A673 (cell line): ENCODE data around the gene TNMD. TPM values are rescaled to one million over a fixed set of nuclear protein-coding genes. Genes with fewer than 3 reads are reported as not detected.

Experiments used
- BruUV-seq: library from RNA; stranded (reverse); fragments of 400-500 nt; replicated peaks from 2 replicates; lab custom pipeline; 2021; lab: Mats Ljungman, UMichigan
- CTCF ChIA-PET: fragments of 300-600 bp; sonication (Branson Sonifier 250); formaldehyde crosslinking; loops from one replicate; lab custom pipeline; 2022; ENCODE audit warnings: antibody characterized with exemption; lab: Charles Lee
- POLR2A ChIA-PET: fragments of 300-600 bp; sonication (Branson Sonifier 250); formaldehyde crosslinking; loops from one replicate; lab custom pipeline; 2022; ENCODE audit warnings: antibody characterized with exemption; ENCODE audit not compliant: low non-redundant PET; lab: Charles Lee
- DNase-seq: peaks from one replicate; pipeline ENCODE4 v3.0.0-alpha.2; 2015; ENCODE audit warnings: low spot score
- H3K27ac ChIP-seq: fragments of 200-600 bp; sonication (generic); 2 replicates; pipeline ENCODE4 v1.5.1; 2016; ENCODE audit warnings: mixed run types, low read depth, mild to moderate bottlenecking, mixed read lengths, antibody characterized with exemption, low read length; ENCODE audit not compliant: poor library complexity, severe bottlenecking
- H3K27me3 ChIP-seq: fragments of 200-600 bp; sonication (generic); replicated peaks from 2 replicates; pipeline ENCODE4 v1.6.1; 2017; ENCODE audit warnings: mixed run types, low read depth, mild to moderate bottlenecking, mixed read lengths, antibody characterized with exemption, low read length; ENCODE audit not compliant: insufficient read depth, poor library complexity
- H3K36me3 ChIP-seq: fragments of 200-600 bp; sonication (generic); 2 replicates; pipeline ENCODE4 v1.6.1; 2016; ENCODE audit warnings: mixed run types, mild to moderate bottlenecking, mixed read lengths, antibody characterized with exemption, low read length; ENCODE audit not compliant: insufficient read depth, poor library complexity, severe bottlenecking
- H3K4me1 ChIP-seq: fragments of 200-600 bp; sonication (generic); 2 replicates; pipeline ENCODE4 v1.6.1; 2017; ENCODE audit warnings: mixed run types, mild to moderate bottlenecking, mixed read lengths, antibody characterized with exemption, low read length; ENCODE audit not compliant: insufficient read depth, poor library complexity, severe bottlenecking
- H3K4me3 ChIP-seq: fragments of 200-600 bp; sonication (generic); 2 replicates; pipeline ENCODE4 v1.5.1; 2016; ENCODE audit warnings: low read depth, mixed run types, mild to moderate bottlenecking, mixed read lengths, low read length; ENCODE audit not compliant: poor library complexity, severe bottlenecking
- H3K9me3 ChIP-seq: fragments of 200-600 bp; sonication (generic); 2 replicates; pipeline ENCODE4 v1.6.1; 2016; ENCODE audit warnings: mixed run types, low read depth, mild to moderate bottlenecking, mixed read lengths, antibody characterized with exemption, low read length; ENCODE audit not compliant: poor library complexity, severe bottlenecking
- EZH2 ChIP-seq: fragments of 200-600 bp; sonication (generic); IDR thresholded peaks from 2 replicates; pipeline ENCODE4 v1.6.1; 2017; ENCODE audit warnings: borderline replicate concordance, low read depth, mild to moderate bottlenecking, mixed read lengths, antibody characterized with exemption, low read length; ENCODE audit not compliant: poor library complexity, severe bottlenecking
- intact Hi-C: fragments of 100-400 bp; cut with micrococcal nuclease; formaldehyde crosslinking; loops from one replicate; pipeline ENCODE4 v1.10.0; 2022; ENCODE audit not compliant: unreplicated experiment
- total RNA-seq: library from RNA; stranded (reverse); gene quantifications from 2 replicates; pipeline ENCODE4 v1.2.3, GENCODE V29; 2021
- TF ChIP-seq, protein P1 (sequence below): fragments of 300-800, 200-600 bp; sonication (generic); conservative IDR thresholded peaks from 2 replicates; pipeline ENCODE4 v1.5.1; 2017; ENCODE audit warnings: low read depth, mild to moderate bottlenecking, antibody characterized with exemption, low read length, moderate library complexity, mixed read lengths

TNMD gene
- total RNA-seq, 1 experiment from 2014 or later: not detected

DNA sequence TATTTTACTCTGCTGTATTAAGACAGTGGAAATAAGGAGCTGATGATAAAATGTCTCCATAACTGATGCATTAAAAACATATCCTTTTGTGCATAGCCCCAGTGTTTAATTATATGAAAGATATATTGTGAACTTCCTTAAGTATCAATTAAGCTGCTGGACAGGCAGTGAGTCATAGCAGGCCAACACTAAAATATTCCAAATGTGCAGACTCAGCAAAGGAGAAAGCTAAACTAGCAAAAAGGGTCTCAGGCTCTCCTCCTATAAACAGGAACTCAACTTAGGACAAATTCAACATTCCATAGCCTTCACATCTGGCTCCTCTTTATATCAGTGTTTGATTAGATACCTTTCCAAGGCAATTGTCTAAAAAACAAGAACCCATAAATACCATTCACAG, 15.6 kb downstream of the TNMD start:
- Histone ChIP-seq H3K9me3 (no peaks in the 10 kb centered on the region), H3K27me3 (peaks cover 4% of the 10 kb centered on the region), H3K4me3 (no peak overlapping the region), H3K27ac (no peak overlapping the region), H3K36me3 (no peaks in the 10 kb centered on the region), H3K4me1 (no peaks in the 10 kb centered on the region)
- POLR2A ChIA-PET: no interaction called here
- DNase-seq: no peak
- no peak for TF ChIP-seq EZH2
- TF ChIP-seq, protein P1, sequence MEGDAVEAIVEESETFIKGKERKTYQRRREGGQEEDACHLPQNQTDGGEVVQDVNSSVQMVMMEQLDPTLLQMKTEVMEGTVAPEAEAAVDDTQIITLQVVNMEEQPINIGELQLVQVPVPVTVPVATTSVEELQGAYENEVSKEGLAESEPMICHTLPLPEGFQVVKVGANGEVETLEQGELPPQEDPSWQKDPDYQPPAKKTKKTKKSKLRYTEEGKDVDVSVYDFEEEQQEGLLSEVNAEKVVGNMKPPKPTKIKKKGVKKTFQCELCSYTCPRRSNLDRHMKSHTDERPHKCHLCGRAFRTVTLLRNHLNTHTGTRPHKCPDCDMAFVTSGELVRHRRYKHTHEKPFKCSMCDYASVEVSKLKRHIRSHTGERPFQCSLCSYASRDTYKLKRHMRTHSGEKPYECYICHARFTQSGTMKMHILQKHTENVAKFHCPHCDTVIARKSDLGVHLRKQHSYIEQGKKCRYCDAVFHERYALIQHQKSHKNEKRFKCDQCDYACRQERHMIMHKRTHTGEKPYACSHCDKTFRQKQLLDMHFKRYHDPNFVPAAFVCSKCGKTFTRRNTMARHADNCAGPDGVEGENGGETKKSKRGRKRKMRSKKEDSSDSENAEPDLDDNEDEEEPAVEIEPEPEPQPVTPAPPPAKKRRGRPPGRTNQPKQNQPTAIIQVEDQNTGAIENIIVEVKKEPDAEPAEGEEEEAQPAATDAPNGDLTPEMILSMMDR: no peak
- no TSS peak for BruUV-seq
- intact Hi-C loops: no loop called here
- CTCF ChIA-PET: no interaction called here

DNA sequence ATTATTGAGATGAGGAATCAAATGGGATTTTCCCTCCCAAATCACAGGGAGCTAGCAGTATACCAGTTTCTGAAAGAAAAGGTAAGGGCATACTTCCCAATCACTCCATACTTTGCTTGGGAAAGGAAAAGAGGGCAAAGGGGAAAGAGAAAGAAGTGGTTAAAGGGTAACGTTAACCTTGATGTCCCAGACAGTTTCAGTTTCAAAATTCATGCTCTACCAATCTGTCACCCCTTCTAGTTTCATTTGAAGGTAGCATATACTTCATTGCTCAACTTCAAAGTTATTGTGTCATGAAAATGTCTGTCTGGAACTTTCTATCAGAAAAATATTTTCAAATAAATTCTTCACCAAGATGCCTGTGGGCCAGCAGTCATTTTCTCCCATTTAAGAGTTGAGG, 16.0 kb downstream of the TNMD start:
- H3K4me1 ChIP-seq: no peaks in the 10 kb centered on the region
- H3K9me3 ChIP-seq: no peaks in the 10 kb centered on the region
- POLR2A ChIA-PET: no interaction called here
- no peak for DNase-seq
- no peak for TF ChIP-seq EZH2
- no peaks in the 10 kb centered on the region for H3K36me3 ChIP-seq
- intact Hi-C loops: no loop called here
- no TSS peak for BruUV-seq
- CTCF ChIA-PET: no interaction called here
- peaks cover 4% of the 10 kb centered on the region for H3K27me3 ChIP-seq
- H3K4me3 ChIP-seq: no peak overlapping the region
- no peak overlapping the region for H3K27ac ChIP-seq

DNA sequence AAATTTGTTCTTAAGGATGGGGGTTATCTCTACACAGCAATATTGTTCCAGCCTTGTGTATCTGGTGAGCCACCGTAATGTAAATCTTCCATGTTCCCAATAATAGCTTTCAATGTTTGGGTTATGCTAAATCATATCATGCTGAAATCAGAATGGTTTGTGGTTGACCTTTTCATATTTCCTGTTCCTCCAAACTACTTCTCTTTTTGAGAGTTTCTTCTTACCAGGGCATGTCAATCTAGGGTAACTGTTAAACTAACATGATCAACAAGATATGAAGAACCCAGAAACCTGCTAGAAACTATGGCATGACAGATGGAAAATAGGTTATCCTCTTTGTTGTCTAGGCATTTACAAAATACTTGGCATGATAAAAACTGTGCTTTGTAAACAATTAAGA, 22.0 kb downstream of the TNMD start:
- no peak overlapping the region for H3K27ac ChIP-seq
- H3K4me3 ChIP-seq: no peak overlapping the region
- ChIA-PET CTCF (no interaction called here), POLR2A (no interaction called here)
- no peaks in the 10 kb centered on the region for H3K36me3 ChIP-seq
- DNase-seq: no peak
- TF ChIP-seq, protein P1: no peak
- no peak for TF ChIP-seq EZH2
- intact Hi-C loops: no loop called here
- no peaks in the 10 kb centered on the region for H3K4me1 ChIP-seq
- BruUV-seq: no TSS peak
- peaks cover 9% of the 10 kb centered on the region for H3K27me3 ChIP-seq
- no peaks in the 10 kb centered on the region for H3K9me3 ChIP-seq

DNA sequence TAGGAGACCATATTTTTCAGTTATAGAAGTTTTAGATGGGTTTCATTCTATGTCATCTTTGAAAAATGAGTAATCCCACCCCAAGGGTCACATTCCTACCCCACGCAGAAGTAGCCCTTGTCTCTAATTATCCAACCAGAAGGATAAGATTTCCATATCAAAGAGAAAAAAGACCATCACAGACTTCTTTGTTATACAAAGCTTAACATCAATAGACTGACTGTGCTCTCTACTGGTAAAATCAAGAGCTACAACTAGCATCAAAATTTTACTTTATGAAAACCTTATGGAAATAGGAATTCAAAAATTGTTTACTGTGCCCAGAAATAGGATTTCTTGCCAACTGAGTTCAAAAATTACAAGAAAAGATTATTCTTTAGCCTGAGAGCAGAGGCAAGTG, 24.9 kb downstream of the TNMD start:
- TF ChIP-seq, protein P1: peak; percentile 20; the same call in 1 of the 2 replicates
- TF ChIP-seq EZH2: no peak
- intact Hi-C loops: no loop called here
- no TSS peak for BruUV-seq
- no peak overlapping the region for H3K27ac ChIP-seq
- ChIA-PET POLR2A (no interaction called here), CTCF (no interaction called here)
- no peak for DNase-seq
- H3K27me3 ChIP-seq: peaks cover 6% of the 10 kb centered on the region
- H3K4me1 ChIP-seq: no peaks in the 10 kb centered on the region
- no peaks in the 10 kb centered on the region for H3K9me3 ChIP-seq
- no peak overlapping the region for H3K4me3 ChIP-seq
- H3K36me3 ChIP-seq: no peaks in the 10 kb centered on the region
